Fibroblast of peridontal ligament (primary cell): ENCODE measurements around the gene SORCS2.
"Not testable (repeated sequence)": the region's sequence is repeated elsewhere in the genome, so short reads cannot be mapped to it uniquely, and the experiment has no call there.

ENCODE experiments used
- DNase-seq: peaks from one replicate; pipeline ENCODE4 v3.0.0-alpha.2; 2010; ENCODE audit errors: extremely low read depth

SORCS2 gene

GRCh38 chr4:7448036-7448435 lies 255.7 kb downstream of the SORCS2 start:
- no peak for DNase-seq

DNA sequence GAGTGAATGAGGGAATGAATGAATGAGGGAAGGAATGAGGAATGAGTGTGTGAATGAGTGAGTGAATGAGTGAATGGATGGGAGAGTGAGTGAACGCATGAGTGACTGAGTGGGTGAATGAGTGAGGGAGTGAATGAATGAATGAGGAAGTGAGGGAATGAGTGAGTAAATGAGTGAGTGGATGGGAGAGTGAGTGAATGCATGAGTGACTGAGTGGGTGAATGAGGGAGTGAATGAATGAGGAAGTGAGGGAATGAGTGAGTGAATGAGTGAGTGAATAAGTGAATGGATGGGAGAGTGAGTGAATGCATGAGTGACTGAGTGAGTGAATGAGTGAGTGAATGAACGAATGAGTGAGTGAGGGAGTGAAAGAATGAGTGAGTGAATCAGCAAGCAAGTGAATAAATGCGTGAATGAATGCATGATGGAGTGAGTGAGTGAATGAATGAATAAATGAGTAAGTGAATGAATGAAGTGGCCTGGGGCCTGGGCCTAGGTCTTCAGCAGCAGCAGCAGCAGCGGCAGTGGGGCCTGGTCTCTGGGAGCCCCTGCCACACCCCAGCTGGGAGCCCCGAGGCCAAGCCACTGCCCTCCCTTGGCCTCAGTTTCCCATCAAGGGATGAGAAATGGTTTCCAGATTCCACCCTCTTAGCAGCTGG lies 258.6 kb downstream of the SORCS2 start:
- DNase-seq: no peak

GRCh38 chr4:7451434-7451789 lies 259.1 kb downstream of the SORCS2 start:
- no peak for DNase-seq

DNA sequence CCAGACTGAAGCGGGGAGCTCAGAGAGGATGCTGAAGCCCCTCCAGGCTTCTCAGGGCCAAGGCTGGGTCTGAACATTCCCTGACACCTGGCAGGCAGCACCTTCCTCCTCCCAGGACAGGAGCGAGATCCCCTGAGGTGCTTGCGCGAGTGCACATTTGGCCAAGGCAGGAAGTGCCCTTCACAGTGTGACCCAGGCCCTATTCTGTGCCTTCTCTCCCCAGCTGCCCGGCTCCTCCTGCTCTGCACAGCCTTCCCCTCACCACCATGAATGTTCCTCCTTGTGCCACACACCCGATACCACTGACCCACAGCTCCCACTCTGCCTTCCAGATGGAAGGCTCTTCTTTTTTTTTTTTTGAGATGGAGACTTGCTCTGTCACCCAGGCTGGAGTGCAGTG lies 259.5 kb downstream of the SORCS2 start:
- no peak for DNase-seq

DNA sequence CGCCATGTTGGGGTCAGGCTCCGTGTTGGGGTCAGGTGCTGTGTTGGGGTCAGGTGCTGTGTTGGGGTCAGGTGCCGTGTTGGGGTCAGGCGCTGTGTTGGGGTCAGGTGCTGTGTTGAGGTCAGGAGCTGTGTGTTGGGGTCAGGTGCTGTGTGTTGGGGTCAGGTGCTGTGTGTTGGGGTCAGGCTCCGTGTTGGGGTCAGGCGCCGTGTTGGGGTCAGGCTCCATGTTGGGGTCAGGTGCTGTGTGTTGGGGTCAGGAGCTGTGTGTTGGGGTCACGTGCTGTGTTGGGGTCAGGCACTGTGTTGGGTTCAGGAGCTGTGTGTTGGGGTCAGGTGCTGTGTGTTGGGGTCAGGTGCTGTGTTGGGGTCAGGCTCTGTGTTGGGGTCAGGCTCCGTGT lies 260.5 kb downstream of the SORCS2 start:
- not testable (repeated sequence) for DNase-seq

- DNase-seq: no peak
Measured at GRCh38 chr4:7457201-7458065, 265.1 kb downstream of the SORCS2 start.

- DNase-seq: no peak
Measured at GRCh38 chr4:7458066-7458425, 265.7 kb downstream of the SORCS2 start.

DNA sequence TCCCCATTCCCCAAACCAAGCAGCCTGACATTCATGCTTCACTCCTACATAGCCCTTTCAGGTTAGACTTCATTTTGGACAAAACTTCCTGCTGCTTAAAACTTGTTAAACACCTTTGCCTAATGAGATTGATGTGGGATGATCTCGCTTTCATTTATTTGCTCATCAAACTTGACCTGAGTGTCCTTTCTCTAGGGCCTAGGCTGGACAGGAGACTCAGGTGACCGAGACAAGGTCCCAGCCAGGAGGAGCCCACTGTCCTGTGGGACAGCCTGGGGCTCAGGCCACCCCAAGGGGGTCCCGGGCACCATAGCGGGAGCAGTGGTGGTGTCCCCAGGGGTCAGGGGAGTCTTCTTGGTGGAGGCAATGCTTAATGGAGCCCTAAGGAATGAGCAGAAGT lies 266.1 kb downstream of the SORCS2 start:
- no peak for DNase-seq

DNA sequence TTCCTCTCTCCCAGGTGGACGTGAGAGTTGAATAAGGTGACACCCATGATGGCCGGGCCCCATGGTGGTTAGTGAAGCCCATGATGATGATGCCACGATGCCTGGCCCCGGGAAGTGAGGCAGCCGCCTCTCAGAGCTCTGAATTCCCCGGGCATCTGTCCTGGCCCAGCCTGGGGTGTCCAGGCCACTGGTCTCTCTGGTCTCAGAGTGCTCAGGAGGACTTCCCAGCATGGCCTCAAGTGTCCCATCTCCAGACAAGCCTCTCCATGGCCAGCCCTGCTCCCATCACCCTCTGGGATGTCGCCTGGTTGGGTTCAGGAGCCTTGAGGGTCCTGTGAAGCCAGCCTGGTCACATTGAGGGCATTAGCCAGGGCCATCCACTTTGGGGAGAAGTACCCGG lies 267.1 kb downstream of the SORCS2 start:
- no peak for DNase-seq

DNA sequence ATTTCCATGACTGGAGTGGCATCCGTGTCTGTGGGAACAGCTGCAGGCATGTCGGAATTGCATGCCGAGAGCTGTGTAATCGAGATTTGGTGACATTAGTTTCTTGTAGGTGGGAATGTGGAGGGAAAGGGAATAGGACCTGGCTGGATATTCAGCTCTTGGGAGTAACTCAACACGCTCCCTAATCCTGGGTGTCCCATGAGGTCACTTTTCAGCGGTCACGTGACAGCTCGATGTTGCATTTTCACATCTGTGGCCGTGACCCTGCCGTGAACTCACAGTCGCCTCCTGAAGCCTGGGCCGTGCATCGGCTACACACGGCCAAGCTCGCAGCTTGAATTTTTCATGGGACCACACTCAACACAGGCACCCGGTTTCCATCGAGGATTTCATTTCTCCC lies 268.2 kb downstream of the SORCS2 start:
- DNase-seq: no peak

GRCh38 chr4:7461230-7461629 lies 268.9 kb downstream of the SORCS2 start:
- no peak for DNase-seq

GRCh38 chr4:7462509-7462971 lies 270.2 kb downstream of the SORCS2 start:
- peak; percentile 4 for DNase-seq

- DNase-seq: no peak
Measured at GRCh38 chr4:7463566-7464258, 271.4 kb downstream of the SORCS2 start.

DNA sequence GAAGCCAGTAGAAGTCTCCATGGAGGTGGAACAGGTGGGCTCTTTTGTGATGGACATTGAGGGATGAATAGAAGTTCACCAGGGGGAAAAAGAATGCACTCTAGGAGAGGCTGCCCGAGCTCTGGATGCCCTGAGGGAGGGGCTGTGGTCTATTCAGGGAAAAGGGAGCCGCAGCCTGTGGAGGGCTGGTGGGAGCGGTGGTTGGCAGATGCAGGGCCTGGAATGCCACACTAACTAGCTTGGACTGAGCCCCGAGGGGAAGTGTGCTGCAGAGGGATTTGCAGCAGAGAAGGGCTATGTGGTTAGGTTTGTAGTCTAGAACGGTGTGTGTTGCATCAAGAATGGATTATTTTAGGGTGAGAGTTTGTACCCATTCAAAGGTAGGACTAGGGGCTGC lies 271.9 kb downstream of the SORCS2 start:
- no peak for DNase-seq

GRCh38 chr4:7465017-7465416 lies 272.7 kb downstream of the SORCS2 start:
- no peak for DNase-seq

GRCh38 chr4:7466215-7466614 lies 273.9 kb downstream of the SORCS2 start:
- no peak for DNase-seq

GRCh38 chr4:7466904-7467303 lies 274.6 kb downstream of the SORCS2 start:
- DNase-seq: no peak

DNA sequence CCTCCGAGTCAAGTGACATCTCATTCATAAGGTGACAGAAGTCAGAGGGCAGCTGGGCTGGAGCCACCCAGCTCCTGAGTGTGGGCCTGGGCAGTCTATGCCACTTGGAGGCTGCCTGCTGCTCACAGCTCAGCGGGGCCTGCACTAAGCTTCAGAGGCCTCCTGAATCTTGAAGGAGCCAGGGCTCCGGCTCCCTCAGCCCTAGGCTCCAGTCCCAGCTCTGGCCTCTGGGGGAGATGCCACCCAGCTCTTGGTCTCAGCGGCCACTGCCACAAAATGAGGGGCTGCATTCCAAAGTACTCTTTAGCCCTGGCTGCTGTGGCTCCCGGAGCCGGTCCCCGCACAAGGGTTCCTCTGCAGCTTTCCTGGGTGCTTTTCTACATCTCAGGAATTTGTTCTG lies 275.1 kb downstream of the SORCS2 start:
- DNase-seq: no peak

- DNase-seq: no peak
Measured at GRCh38 chr4:7469023-7469422, 276.7 kb downstream of the SORCS2 start.

GRCh38 chr4:7470111-7470510 lies 277.8 kb downstream of the SORCS2 start:
- no peak for DNase-seq

- no peak for DNase-seq
Measured at GRCh38 chr4:7470522-7471128, 278.3 kb downstream of the SORCS2 start.

DNA sequence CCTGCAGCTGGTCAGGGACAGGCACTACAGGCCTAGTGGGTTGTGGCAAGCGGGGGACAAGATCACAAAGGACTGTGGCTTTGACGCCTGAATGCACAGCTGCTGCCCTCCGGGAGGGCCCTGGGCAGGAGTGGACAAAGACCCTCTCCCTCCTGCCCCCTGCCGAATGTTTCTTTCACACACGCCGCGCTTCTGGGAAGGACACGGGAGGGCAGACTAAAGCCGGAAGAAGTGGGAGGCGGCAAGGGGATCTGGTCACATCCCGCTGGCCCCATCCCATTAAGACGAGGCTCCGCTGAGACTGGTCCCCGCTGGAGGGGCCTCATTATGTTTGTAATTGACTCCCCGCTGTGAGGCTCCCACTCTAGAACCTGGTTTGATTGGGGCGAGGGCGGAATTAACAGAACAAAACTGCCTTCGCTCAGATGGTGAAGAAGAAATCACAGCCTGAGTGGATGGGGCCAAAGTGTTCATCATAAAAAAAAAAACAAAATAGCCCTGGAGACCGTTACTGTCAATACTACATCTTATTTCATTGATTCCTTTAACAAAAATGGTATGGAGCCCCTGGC lies 280.2 kb downstream of the SORCS2 start:
- no peak for DNase-seq
